ENCODE results near the gene CPLX3.

CPLX3 gene

GRCh38 chr15:74854453-74855022 lies 28.1 kb downstream of the CPLX3 start:
- Mint-ChIP-seq H3K9me3 (no peaks in the 10 kb centered on the region), H3K27me3 (no peaks in the 10 kb centered on the region), H3K4me3 (no peak overlapping the region), H3K27ac (ENCODE audit: low read depth) (no peak overlapping the region), H3K4me1 (peaks cover 34% of the 10 kb centered on the region), H3K36me3 (ENCODE audit: insufficient read depth) (peaks cover 24% of the 10 kb centered on the region)
- ATAC-seq (replicated peaks; ENCODE audit: extremely low read depth, poor library complexity, severe bottlenecking), result no peak
- DNase-seq (ENCODE audit: low spot score in 2 of 2), result no peak

- Mint-ChIP-seq H3K27ac (ENCODE audit: low read depth) (peak overlapping the region; percentile 72), H3K4me3 (no peak overlapping the region), H3K9me3 (no peaks in the 10 kb centered on the region)
These were observed 29.4 kb downstream of the CPLX3 start for GRCh38 chr15:74855857-74856256.

GRCh38 chr15:74856537-74856936 lies 30.1 kb downstream of the CPLX3 start:
- DNase-seq (ENCODE audit: low spot score in 2 of 2) (no peak), ATAC-seq (replicated peaks; ENCODE audit: extremely low read depth, poor library complexity, severe bottlenecking) (no peak)
- H3K4me1 Mint-ChIP-seq, result peaks cover 36% of the 10 kb centered on the region
- no peaks in the 10 kb centered on the region for H3K27me3 Mint-ChIP-seq
- H3K36me3 Mint-ChIP-seq (ENCODE audit: insufficient read depth), result peaks cover 24% of the 10 kb centered on the region
- H3K4me3 Mint-ChIP-seq, result peak overlapping the region; percentile 1
- H3K9me3 Mint-ChIP-seq, result no peaks in the 10 kb centered on the region
- peak overlapping the region; percentile 72 for H3K27ac Mint-ChIP-seq (ENCODE audit: low read depth)

More at GRCh38 chr15:74855857-74856256, 29.4 kb downstream of the CPLX3 start:
- no peak for DNase-seq (ENCODE audit: low spot score in 2 of 2)
- no peak for ATAC-seq (replicated peaks; ENCODE audit: extremely low read depth, poor library complexity, severe bottlenecking)
- Mint-ChIP-seq H3K27me3 (no peaks in the 10 kb centered on the region), H3K4me1 (peaks cover 36% of the 10 kb centered on the region), H3K36me3 (ENCODE audit: insufficient read depth) (peaks cover 24% of the 10 kb centered on the region)

- no peaks in the 10 kb centered on the region for H3K27me3 Mint-ChIP-seq
- no peaks in the 10 kb centered on the region for H3K9me3 Mint-ChIP-seq
- ATAC-seq (replicated peaks; ENCODE audit: extremely low read depth, poor library complexity, severe bottlenecking), result peak; percentile 63
- no peak for DNase-seq (ENCODE audit: low spot score in 2 of 2)
- peak overlapping the region; percentile 72 for H3K27ac Mint-ChIP-seq (ENCODE audit: low read depth)
- peaks cover 36% of the 10 kb centered on the region for H3K4me1 Mint-ChIP-seq
- H3K4me3 Mint-ChIP-seq, result peak overlapping the region; percentile 1
- peaks cover 23% of the 10 kb centered on the region for H3K36me3 Mint-ChIP-seq (ENCODE audit: insufficient read depth)
These were observed 30.7 kb downstream of the CPLX3 start for GRCh38 chr15:74857082-74857655.

GRCh38 chr15:74857671-74858368 lies 31.4 kb downstream of the CPLX3 start:
- Mint-ChIP-seq H3K9me3 (no peaks in the 10 kb centered on the region), H3K36me3 (ENCODE audit: insufficient read depth) (peaks cover 24% of the 10 kb centered on the region), H3K27ac (ENCODE audit: low read depth) (peak overlapping the region; percentile 72), H3K4me3 (peak overlapping the region; percentile 43), H3K4me1 (peaks cover 36% of the 10 kb centered on the region), H3K27me3 (no peaks in the 10 kb centered on the region)
- DNase-seq (ENCODE audit: low spot score in 2 of 2), result no peak
- peak; percentile 82 for ATAC-seq (replicated peaks; ENCODE audit: extremely low read depth, poor library complexity, severe bottlenecking)

- Mint-ChIP-seq H3K9me3 (no peaks in the 10 kb centered on the region), H3K36me3 (ENCODE audit: insufficient read depth) (peaks cover 23% of the 10 kb centered on the region), H3K4me3 (peak overlapping the region; percentile 43), H3K27me3 (no peaks in the 10 kb centered on the region), H3K27ac (ENCODE audit: low read depth) (peak overlapping the region; percentile 72), H3K4me1 (peaks cover 36% of the 10 kb centered on the region)
- no peak for DNase-seq (ENCODE audit: low spot score in 2 of 2)
- no peak for ATAC-seq (replicated peaks; ENCODE audit: extremely low read depth, poor library complexity, severe bottlenecking)
These were observed 31.9 kb downstream of the CPLX3 start for GRCh38 chr15:74858369-74858740.

GRCh38 chr15:74863239-74864056 lies 37.0 kb downstream of the CPLX3 start:
- Mint-ChIP-seq H3K4me1 (peaks cover 55% of the 10 kb centered on the region), H3K27ac (ENCODE audit: low read depth) (peak overlapping the region; percentile 71), H3K36me3 (ENCODE audit: insufficient read depth) (peaks cover 27% of the 10 kb centered on the region), H3K9me3 (no peaks in the 10 kb centered on the region), H3K4me3 (peak overlapping the region; percentile 6), H3K27me3 (no peaks in the 10 kb centered on the region)
- no peak for DNase-seq (ENCODE audit: low spot score in 2 of 2)
- peak; percentile 29 for ATAC-seq (replicated peaks; ENCODE audit: extremely low read depth, poor library complexity, severe bottlenecking)

GRCh38 chr15:74864296-74864695 lies 37.9 kb downstream of the CPLX3 start:
- ATAC-seq (replicated peaks; ENCODE audit: extremely low read depth, poor library complexity, severe bottlenecking), result no peak
- Mint-ChIP-seq H3K27ac (ENCODE audit: low read depth) (peak overlapping the region; percentile 71), H3K9me3 (no peaks in the 10 kb centered on the region), H3K4me1 (peaks cover 55% of the 10 kb centered on the region), H3K4me3 (peak overlapping the region; percentile 24), H3K36me3 (ENCODE audit: insufficient read depth) (peaks cover 27% of the 10 kb centered on the region), H3K27me3 (no peaks in the 10 kb centered on the region)
- DNase-seq (ENCODE audit: low spot score in 2 of 2), result no peak

- Mint-ChIP-seq H3K27ac (ENCODE audit: low read depth) (peak overlapping the region; percentile 71), H3K4me1 (peaks cover 61% of the 10 kb centered on the region), H3K27me3 (no peaks in the 10 kb centered on the region), H3K9me3 (no peaks in the 10 kb centered on the region), H3K36me3 (ENCODE audit: insufficient read depth) (peaks cover 32% of the 10 kb centered on the region), H3K4me3 (peak overlapping the region; percentile 19)
- ATAC-seq (replicated peaks; ENCODE audit: extremely low read depth, poor library complexity, severe bottlenecking) (no peak), DNase-seq (ENCODE audit: low spot score in 2 of 2) (no peak)
These were observed 38.9 kb downstream of the CPLX3 start for GRCh38 chr15:74865316-74865715.

- H3K4me1 Mint-ChIP-seq, result peaks cover 69% of the 10 kb centered on the region
- H3K27ac Mint-ChIP-seq (ENCODE audit: low read depth), result peak overlapping the region; percentile 74
- no peaks in the 10 kb centered on the region for H3K27me3 Mint-ChIP-seq
- no peak for DNase-seq (ENCODE audit: low spot score in 2 of 2)
- no peaks in the 10 kb centered on the region for H3K9me3 Mint-ChIP-seq
- H3K36me3 Mint-ChIP-seq (ENCODE audit: insufficient read depth), result peaks cover 30% of the 10 kb centered on the region
- H3K4me3 Mint-ChIP-seq, result peak overlapping the region; percentile 19
- ATAC-seq (replicated peaks; ENCODE audit: extremely low read depth, poor library complexity, severe bottlenecking), result no peak
These were observed 39.7 kb downstream of the CPLX3 start for GRCh38 chr15:74866090-74866489.

- H3K4me1 Mint-ChIP-seq, result peaks cover 80% of the 10 kb centered on the region
- DNase-seq (ENCODE audit: low spot score in 2 of 2) (no peak), ATAC-seq (replicated peaks; ENCODE audit: extremely low read depth, poor library complexity, severe bottlenecking) (no peak)
- H3K27ac Mint-ChIP-seq (ENCODE audit: low read depth), result no peak overlapping the region
- no peaks in the 10 kb centered on the region for H3K9me3 Mint-ChIP-seq
- H3K4me3 Mint-ChIP-seq, result peak overlapping the region; percentile 100
- H3K27me3 Mint-ChIP-seq, result no peaks in the 10 kb centered on the region
- peaks cover 34% of the 10 kb centered on the region for H3K36me3 Mint-ChIP-seq (ENCODE audit: insufficient read depth)
These were observed 41.1 kb downstream of the CPLX3 start for GRCh38 chr15:74867466-74868038.

- peaks cover 85% of the 10 kb centered on the region for H3K4me1 Mint-ChIP-seq
- H3K9me3 Mint-ChIP-seq, result no peaks in the 10 kb centered on the region
- DNase-seq (ENCODE audit: low spot score in 2 of 2) (no peak), ATAC-seq (replicated peaks; ENCODE audit: extremely low read depth, poor library complexity, severe bottlenecking) (no peak)
- no peak overlapping the region for H3K27ac Mint-ChIP-seq (ENCODE audit: low read depth)
- peak overlapping the region; percentile 100 for H3K4me3 Mint-ChIP-seq
- H3K36me3 Mint-ChIP-seq (ENCODE audit: insufficient read depth), result peaks cover 34% of the 10 kb centered on the region
- no peaks in the 10 kb centered on the region for H3K27me3 Mint-ChIP-seq
These were observed 41.6 kb downstream of the CPLX3 start for GRCh38 chr15:74868059-74868458.
